ENCODE results near the gene USPL1. TPM values are rescaled to one million over a fixed set of nuclear protein-coding genes. Genes with fewer than 3 reads are reported as not detected.
"Not testable (repeated sequence)": the region's sequence is repeated elsewhere in the genome, so short reads cannot be mapped to it uniquely, and the experiment has no call there.

The USPL1 gene
- total RNA-seq, 2 experiments from 2014 or later, result 19.7 to 21.8 TPM

GRCh38 chr13:30618186-30618929 is 638 bp downstream of the USPL1 start:
- Mint-ChIP-seq H3K4me1 (peaks cover 29% of the 10 kb centered on the region), H3K27ac (no peak overlapping the region), H3K9me3 (no peaks in the 10 kb centered on the region), H3K36me3 (ENCODE audit: low read depth) (peaks cover 26% of the 10 kb centered on the region), H3K4me3 (no peak overlapping the region), H3K27me3 (no peaks in the 10 kb centered on the region)
- CTCF ChIA-PET, result interaction anchor here (1.2 to 1.4 kb wide), 3 partner anchors 9 to 244 kb away, joined by 3 to 4 read pairs (median 4); no protein-coding TSS in a partner anchor
- DNase-seq, result no peak
- POLR2A ChIA-PET, result interaction anchor here (0.7 to 4.7 kb wide), 33 partner anchors 11 to 683 kb away, joined by 3 to 115 read pairs (median 8); partner anchors contain the start of genes ALOX5AP, HMGB1 and KATNAL1

- H3K4me3 Mint-ChIP-seq, result no peak overlapping the region
- peaks cover 28% of the 10 kb centered on the region for H3K36me3 Mint-ChIP-seq (ENCODE audit: low read depth)
- no peaks in the 10 kb centered on the region for H3K9me3 Mint-ChIP-seq
- H3K27ac Mint-ChIP-seq, result no peak overlapping the region
- H3K27me3 Mint-ChIP-seq, result no peaks in the 10 kb centered on the region
- DNase-seq, result no peak
- ChIA-PET POLR2A (interaction anchor here (1.7 to 4.7 kb wide), 11 partner anchors 10 to 467 kb away, joined by 5 to 115 read pairs (median 31); partner anchors contain the start of gene HMGB1), CTCF (interaction anchor here (1.2 to 1.4 kb wide), 3 partner anchors 9 to 244 kb away, joined by 3 to 4 read pairs (median 4); no protein-coding TSS in a partner anchor)
- H3K4me1 Mint-ChIP-seq, result peaks cover 31% of the 10 kb centered on the region
Measured at GRCh38 chr13:30618930-30619279, 1.2 kb downstream of the USPL1 start.

- no peaks in the 10 kb centered on the region for H3K9me3 Mint-ChIP-seq
- DNase-seq, result no peak
- peaks cover 32% of the 10 kb centered on the region for H3K36me3 Mint-ChIP-seq (ENCODE audit: low read depth)
- H3K27ac Mint-ChIP-seq, result no peak overlapping the region
- ChIA-PET CTCF (no interaction called here), POLR2A (interaction anchor here (1.4 kb wide), 1 partner anchor 48 kb away, joined by 5 read pairs; no protein-coding TSS in a partner anchor)
- H3K27me3 Mint-ChIP-seq, result no peaks in the 10 kb centered on the region
- H3K4me1 Mint-ChIP-seq, result peaks cover 28% of the 10 kb centered on the region
- H3K4me3 Mint-ChIP-seq, result no peak overlapping the region
Measured at GRCh38 chr13:30619731-30620130, 2.0 kb downstream of the USPL1 start.

GRCh38 chr13:30620941-30621340 is 3.2 kb downstream of the USPL1 start:
- no peak for DNase-seq
- H3K27ac Mint-ChIP-seq, result no peak overlapping the region
- H3K36me3 Mint-ChIP-seq (ENCODE audit: low read depth), result peaks cover 37% of the 10 kb centered on the region
- ChIA-PET CTCF (no interaction called here), POLR2A (interaction anchor here (1.4 kb wide), 1 partner anchor 49 kb away, joined by 5 read pairs; no protein-coding TSS in a partner anchor)
- no peaks in the 10 kb centered on the region for H3K27me3 Mint-ChIP-seq
- peaks cover 28% of the 10 kb centered on the region for H3K4me1 Mint-ChIP-seq
- H3K9me3 Mint-ChIP-seq, result no peaks in the 10 kb centered on the region
- H3K4me3 Mint-ChIP-seq, result no peak overlapping the region

- POLR2A ChIA-PET, result interaction anchor here (1.0 to 1.4 kb wide), 2 partner anchors 157 to 160 kb away, joined by 3 to 4 read pairs; partner anchors contain the start of gene HMGB1
- Mint-ChIP-seq H3K4me3 (no peak overlapping the region), H3K4me1 (peaks cover 36% of the 10 kb centered on the region), H3K27ac (no peak overlapping the region), H3K9me3 (no peaks in the 10 kb centered on the region), H3K36me3 (ENCODE audit: low read depth) (peaks cover 45% of the 10 kb centered on the region), H3K27me3 (no peaks in the 10 kb centered on the region)
- no peak for DNase-seq
- CTCF ChIA-PET, result no interaction called here
Measured at GRCh38 chr13:30622551-30622950, 4.8 kb downstream of the USPL1 start.

- CTCF ChIA-PET, result interaction anchor here (0.6 kb wide), 1 partner anchor 50 kb away, joined by 3 read pairs; no protein-coding TSS in a partner anchor
Measured at GRCh38 chr13:30623392-30623791, 5.7 kb downstream of the USPL1 start.

GRCh38 chr13:30624630-30625029 is 6.9 kb downstream of the USPL1 start:
- Mint-ChIP-seq H3K4me3 (no peak overlapping the region), H3K36me3 (ENCODE audit: low read depth) (peaks cover 59% of the 10 kb centered on the region), H3K27me3 (no peaks in the 10 kb centered on the region), H3K4me1 (peaks cover 49% of the 10 kb centered on the region), H3K27ac (no peak overlapping the region), H3K9me3 (no peaks in the 10 kb centered on the region)
- POLR2A ChIA-PET, result interaction anchor here (0.7 to 1.3 kb wide), 2 partner anchors 9 to 1690 kb away, joined by 3 to 4 read pairs; partner anchors contain the start of gene ZAR1L
- CTCF ChIA-PET, result interaction anchor here (0.7 kb wide), 1 partner anchor 712 kb away, joined by 4 read pairs; no protein-coding TSS in a partner anchor
- DNase-seq, result no peak

More at GRCh38 chr13:30623392-30623791, 5.7 kb downstream of the USPL1 start:
- H3K36me3 Mint-ChIP-seq (ENCODE audit: low read depth), result peaks cover 49% of the 10 kb centered on the region
- POLR2A ChIA-PET, result interaction anchor here (0.7 to 1.3 kb wide), 3 partner anchors 121 to 160 kb away, joined by 3 to 5 read pairs (median 4); partner anchors contain the start of gene HMGB1
- no peak overlapping the region for H3K4me3 Mint-ChIP-seq
- no peak overlapping the region for H3K27ac Mint-ChIP-seq
- no peaks in the 10 kb centered on the region for H3K27me3 Mint-ChIP-seq
- no peak for DNase-seq
- no peaks in the 10 kb centered on the region for H3K9me3 Mint-ChIP-seq
- peaks cover 41% of the 10 kb centered on the region for H3K4me1 Mint-ChIP-seq

GRCh38 chr13:30629527-30629926 is 11.8 kb downstream of the USPL1 start:
- CTCF ChIA-PET, result no interaction called here
- Mint-ChIP-seq H3K9me3 (peaks cover 3% of the 10 kb centered on the region), H3K27me3 (no peaks in the 10 kb centered on the region), H3K36me3 (ENCODE audit: low read depth) (peaks cover 63% of the 10 kb centered on the region), H3K4me1 (peaks cover 36% of the 10 kb centered on the region), H3K4me3 (no peak overlapping the region), H3K27ac (no peak overlapping the region)
- POLR2A ChIA-PET, result interaction anchor here (1.0 to 6.4 kb wide), 2 partner anchors 13 to 163 kb away, joined by 3 to 69 read pairs; partner anchors contain the start of genes HMGB1 and USPL1
- DNase-seq, result no peak

GRCh38 chr13:30633861-30634260 is 16.1 kb downstream of the USPL1 start:
- H3K9me3 Mint-ChIP-seq, result peaks cover 3% of the 10 kb centered on the region
- POLR2A ChIA-PET, result no interaction called here
- no peaks in the 10 kb centered on the region for H3K27me3 Mint-ChIP-seq
- H3K36me3 Mint-ChIP-seq (ENCODE audit: low read depth), result peaks cover 61% of the 10 kb centered on the region
- no peak overlapping the region for H3K4me3 Mint-ChIP-seq
- H3K4me1 Mint-ChIP-seq, result peaks cover 34% of the 10 kb centered on the region
- no peak overlapping the region for H3K27ac Mint-ChIP-seq
- CTCF ChIA-PET, result no interaction called here
- no peak for DNase-seq

GRCh38 chr13:30634838-30635237 is 17.1 kb downstream of the USPL1 start:
- peaks cover 3% of the 10 kb centered on the region for H3K9me3 Mint-ChIP-seq
- DNase-seq, result no peak
- no peak overlapping the region for H3K4me3 Mint-ChIP-seq
- H3K27ac Mint-ChIP-seq, result no peak overlapping the region
- ChIA-PET POLR2A (no interaction called here), CTCF (no interaction called here)
- no peaks in the 10 kb centered on the region for H3K27me3 Mint-ChIP-seq
- peaks cover 30% of the 10 kb centered on the region for H3K4me1 Mint-ChIP-seq
- peaks cover 59% of the 10 kb centered on the region for H3K36me3 Mint-ChIP-seq (ENCODE audit: low read depth)

- Mint-ChIP-seq H3K27me3 (no peaks in the 10 kb centered on the region), H3K4me3 (no peak overlapping the region), H3K4me1 (peaks cover 25% of the 10 kb centered on the region), H3K27ac (no peak overlapping the region), H3K9me3 (peaks cover 3% of the 10 kb centered on the region), H3K36me3 (ENCODE audit: low read depth) (peaks cover 61% of the 10 kb centered on the region)
- DNase-seq, result no peak
- ChIA-PET CTCF (no interaction called here), POLR2A (no interaction called here)
Measured at GRCh38 chr13:30638301-30638700, 20.6 kb downstream of the USPL1 start.

- no peak for DNase-seq
- Mint-ChIP-seq H3K4me1 (peaks cover 20% of the 10 kb centered on the region), H3K36me3 (ENCODE audit: low read depth) (peaks cover 60% of the 10 kb centered on the region), H3K9me3 (no peaks in the 10 kb centered on the region), H3K4me3 (no peak overlapping the region), H3K27ac (no peak overlapping the region), H3K27me3 (no peaks in the 10 kb centered on the region)
- ChIA-PET POLR2A (interaction anchor here (1.1 kb wide), 1 partner anchor 9 kb away, joined by 3 read pairs; no protein-coding TSS in a partner anchor), CTCF (interaction anchor here (0.8 to 1.2 kb wide), 2 partner anchors 99 to 507 kb away, joined by 3 read pairs; no protein-coding TSS in a partner anchor)
Measured at GRCh38 chr13:30639671-30640070, 22.0 kb downstream of the USPL1 start.

- CTCF ChIA-PET, H3K27me3 Mint-ChIP-seq, H3K27ac Mint-ChIP-seq, H3K4me3 Mint-ChIP-seq, DNase-seq, H3K9me3 Mint-ChIP-seq: not testable (repeated sequence)
- Mint-ChIP-seq H3K36me3 (ENCODE audit: low read depth) (peaks cover 62% of the 10 kb centered on the region), H3K4me1 (peaks cover 11% of the 10 kb centered on the region)
- POLR2A ChIA-PET, result interaction anchor here (0.8 kb wide), 1 partner anchor 23 kb away, joined by 3 read pairs; the partner anchor contains the start of gene USPL1
Measured at GRCh38 chr13:30641173-30641572, 23.5 kb downstream of the USPL1 start.
